ENCODE measurements around the gene MGLL.

- TF ChIP-seq CTCF (IDR thresholded peaks at IDR 0.05 in 2 of 3, conservative IDR thresholded peaks at IDR 0.05 in 1 of 3; ENCODE audit: borderline replicate concordance in 1 of 3, insufficient read depth in 1 of 3, low read depth in 2 of 3, low read length in 2 of 3) (no peak), POLR2A (IDR thresholded peaks at IDR 0.05; ENCODE audit: borderline replicate concordance, extremely low read depth, insufficient read depth, insufficient read length) (no peak), REST (IDR thresholded peaks at IDR 0.05; ENCODE audit: low read depth) (no peak), ZBTB33 (IDR thresholded peaks at IDR 0.05; ENCODE audit: extremely low read depth, insufficient replicate concordance, low read length) (no peak)
Measured at GRCh38 chr3:127763816-127764215, 58.5 kb downstream of the MGLL start.
